ENCODE data around the gene LEKR1. TPM values are rescaled to one million over a fixed set of nuclear protein-coding genes. Genes with fewer than 3 reads are reported as not detected.

The LEKR1 gene
- total RNA-seq, 1 experiment from 2014 or later = 0.90 TPM

GRCh38 chr3:157077565-157077991, 251.4 kb downstream of the LEKR1 start:
- ChIA-PET CTCF (no interaction called here), POLR2A (ENCODE audit: low non-redundant PET) (interaction anchor here (0.5 to 0.6 kb wide), 2 partner anchors 286 to 297 kb away, joined by 3 to 4 read pairs; no protein-coding TSS in a partner anchor)
- no peaks in the 10 kb centered on the region for H3K9me3 ChIP-seq (ENCODE audit: low read depth, low read length, poor library complexity, severe bottlenecking)
- BruUV-seq (replicated peaks) = no TSS peak
- H3K4me1 ChIP-seq (ENCODE audit: insufficient read depth, low read length, poor library complexity, severe bottlenecking) = peaks cover 43% of the 10 kb centered on the region
- H3K27me3 ChIP-seq (replicated peaks; ENCODE audit: insufficient read depth, low read depth, low read length, poor library complexity) = no peaks in the 10 kb centered on the region
- intact Hi-C loops (cut with micrococcal nuclease; ENCODE audit: unreplicated experiment) = no loop called here
- no peak for DNase-seq (ENCODE audit: low spot score)
- H3K27ac ChIP-seq (ENCODE audit: low read depth, low read length, poor library complexity, severe bottlenecking) = no peak overlapping the region
- no peaks in the 10 kb centered on the region for H3K36me3 ChIP-seq (ENCODE audit: insufficient read depth, low read length, poor library complexity, severe bottlenecking)
- TF ChIP-seq CTCF (conservative IDR thresholded peaks at IDR 0.05; ENCODE audit: low read depth, low read length) (no peak), EZH2 (IDR thresholded peaks at IDR 0.05; ENCODE audit: borderline replicate concordance, low read depth, low read length, poor library complexity, severe bottlenecking) (no peak)
- no peak overlapping the region for H3K4me3 ChIP-seq (ENCODE audit: low read depth, low read length, poor library complexity, severe bottlenecking)

GRCh38 chr3:157078131-157078810, 252.1 kb downstream of the LEKR1 start:
- intact Hi-C loops (cut with micrococcal nuclease; ENCODE audit: unreplicated experiment) = no loop called here
- Histone ChIP-seq H3K9me3 (ENCODE audit: low read depth, low read length, poor library complexity, severe bottlenecking) (no peaks in the 10 kb centered on the region), H3K36me3 (ENCODE audit: insufficient read depth, low read length, poor library complexity, severe bottlenecking) (no peaks in the 10 kb centered on the region), H3K4me1 (ENCODE audit: insufficient read depth, low read length, poor library complexity, severe bottlenecking) (peaks cover 46% of the 10 kb centered on the region), H3K27ac (ENCODE audit: low read depth, low read length, poor library complexity, severe bottlenecking) (no peak overlapping the region), H3K4me3 (ENCODE audit: low read depth, low read length, poor library complexity, severe bottlenecking) (no peak overlapping the region), H3K27me3 (replicated peaks; ENCODE audit: insufficient read depth, low read depth, low read length, poor library complexity) (no peaks in the 10 kb centered on the region)
- BruUV-seq (replicated peaks) = no TSS peak
- CTCF ChIA-PET = no interaction called here
- peak; percentile 34 for DNase-seq (ENCODE audit: low spot score)
- POLR2A ChIA-PET (ENCODE audit: low non-redundant PET) = no interaction called here
- TF ChIP-seq CTCF (conservative IDR thresholded peaks at IDR 0.05; ENCODE audit: low read depth, low read length) = no peak
- TF ChIP-seq EZH2 (IDR thresholded peaks at IDR 0.05; ENCODE audit: borderline replicate concordance, low read depth, low read length, poor library complexity, severe bottlenecking) = no peak

- TF ChIP-seq CTCF (conservative IDR thresholded peaks at IDR 0.05; ENCODE audit: low read depth, low read length) = no peak
- TF ChIP-seq EZH2 (IDR thresholded peaks at IDR 0.05; ENCODE audit: borderline replicate concordance, low read depth, low read length, poor library complexity, severe bottlenecking) = no peak
- H3K27ac ChIP-seq (ENCODE audit: low read depth, low read length, poor library complexity, severe bottlenecking) = no peak overlapping the region
- ChIA-PET POLR2A (ENCODE audit: low non-redundant PET) (no interaction called here), CTCF (interaction anchor here (0.6 kb wide), 3 partner anchors 16 to 853 kb away, joined by 4 to 8 read pairs (median 6); no protein-coding TSS in a partner anchor)
- H3K9me3 ChIP-seq (ENCODE audit: low read depth, low read length, poor library complexity, severe bottlenecking) = no peaks in the 10 kb centered on the region
- no peaks in the 10 kb centered on the region for H3K36me3 ChIP-seq (ENCODE audit: insufficient read depth, low read length, poor library complexity, severe bottlenecking)
- H3K4me3 ChIP-seq (ENCODE audit: low read depth, low read length, poor library complexity, severe bottlenecking) = no peak overlapping the region
- peaks cover 41% of the 10 kb centered on the region for H3K4me1 ChIP-seq (ENCODE audit: insufficient read depth, low read length, poor library complexity, severe bottlenecking)
- intact Hi-C loops (cut with micrococcal nuclease; ENCODE audit: unreplicated experiment) = no loop called here
- H3K27me3 ChIP-seq (replicated peaks; ENCODE audit: insufficient read depth, low read depth, low read length, poor library complexity) = no peaks in the 10 kb centered on the region
- DNase-seq (ENCODE audit: low spot score) = no peak
- BruUV-seq (replicated peaks) = no TSS peak
These were observed 252.6 kb downstream of the LEKR1 start for GRCh38 chr3:157078811-157079185.

Measured in A673 (cell line).